ENCODE data around the gene FAM131C.

- TF ChIP-seq ZNF274 (IDR thresholded peaks at IDR 0.05; ENCODE audit: low read depth, low read length) = no peak
- TF ChIP-seq SUZ12 (IDR thresholded peaks at IDR 0.05; ENCODE audit: extremely low read depth, insufficient read depth, insufficient read length) = no peak
- no peak for TF ChIP-seq YY1 (IDR thresholded peaks at IDR 0.05; ENCODE audit: insufficient read depth, insufficient read length)
Observed at GRCh38 chr1:16101623-16102022, 28.2 kb upstream of the FAM131C start.
